ENCODE data around the gene ENDOD1. TPM values are rescaled to one million over a fixed set of nuclear protein-coding genes. Genes with fewer than 3 reads are reported as not detected.

The ENDOD1 gene
- total and polyA plus RNA-seq, 2 experiments from 2014 or later: 0.76 to 4.0 TPM

GRCh38 chr11:95157824-95158223 lies 68.2 kb downstream of the ENDOD1 start:
- Histone ChIP-seq H3F3A (replicated peaks; ENCODE audit: low read depth) (no peaks in the 10 kb centered on the region), H3K79me2 (replicated peaks; ENCODE audit: insufficient read depth) (no peaks in the 10 kb centered on the region), H3K4me1 (ENCODE audit: insufficient read depth) (no peaks in the 10 kb centered on the region), H4K20me1 (replicated peaks; ENCODE audit: insufficient read depth) (no peaks in the 10 kb centered on the region), H3K4me3 (no peak overlapping the region), H3K9me2 (ENCODE audit: insufficient read depth) (no peaks in the 10 kb centered on the region), H3K27me3 (ENCODE audit: insufficient read depth) (no peaks in the 10 kb centered on the region), H3K36me3 (ENCODE audit: insufficient read depth) (no peaks in the 10 kb centered on the region), H3K27ac (ENCODE audit: low read depth) (no peak overlapping the region), H3K4me2 (no peak overlapping the region), H2AFZ (no peak overlapping the region)
- TF ChIP-seq POLR2AphosphoS5 (IDR thresholded peaks at IDR 0.05; ENCODE audit: low read depth): no peak
- TF ChIP-seq ZNF331 (CRISPR knock-in tag; IDR thresholded peaks at IDR 0.05; ENCODE audit: low read depth): no peak
- no peak for TF ChIP-seq JUNB (IDR thresholded peaks at IDR 0.05; ENCODE audit: unreplicated experiment)
- TF ChIP-seq CTCF (conservative IDR thresholded peaks at IDR 0.05; ENCODE audit: low read depth in 2 of 2): no peak
- peaks cover 13% of the 10 kb centered on the region for H3K9me3 Mint-ChIP-seq
- H3K4me3 Mint-ChIP-seq: no peak overlapping the region
- no peak for DNase-seq (ENCODE audit: low spot score)
- H3K27me3 Mint-ChIP-seq (ENCODE audit: insufficient read depth, low read depth, poor library complexity): peaks cover 1% of the 10 kb centered on the region
- no peak overlapping the region for H3K27ac Mint-ChIP-seq
- peaks cover 9% of the 10 kb centered on the region for H3K4me1 Mint-ChIP-seq
- H3K36me3 Mint-ChIP-seq (ENCODE audit: low read depth): peaks cover 10% of the 10 kb centered on the region
- no peak for ATAC-seq

GRCh38 chr11:95161248-95161647 lies 71.6 kb downstream of the ENDOD1 start:
- Histone ChIP-seq H3K27ac (ENCODE audit: low read depth) (no peak overlapping the region), H2AFZ (no peak overlapping the region), H3K4me2 (no peak overlapping the region), H3K4me1 (ENCODE audit: insufficient read depth) (no peaks in the 10 kb centered on the region), H3K4me3 (no peak overlapping the region), H4K20me1 (replicated peaks; ENCODE audit: insufficient read depth) (no peaks in the 10 kb centered on the region), H3K36me3 (ENCODE audit: insufficient read depth) (no peaks in the 10 kb centered on the region), H3K27me3 (ENCODE audit: insufficient read depth) (no peaks in the 10 kb centered on the region), H3F3A (replicated peaks; ENCODE audit: low read depth) (no peaks in the 10 kb centered on the region), H3K79me2 (replicated peaks; ENCODE audit: insufficient read depth) (no peaks in the 10 kb centered on the region), H3K9me2 (ENCODE audit: insufficient read depth) (no peaks in the 10 kb centered on the region)
- no peak overlapping the region for H3K4me3 Mint-ChIP-seq
- TF ChIP-seq ZNF331 (CRISPR knock-in tag; IDR thresholded peaks at IDR 0.05; ENCODE audit: low read depth) (no peak), REST (IDR thresholded peaks at IDR 0.05; ENCODE audit: unreplicated experiment) (no peak), ETS1 (IDR thresholded peaks at IDR 0.05) (no peak)
- peaks cover 13% of the 10 kb centered on the region for H3K9me3 Mint-ChIP-seq
- no peak overlapping the region for H3K27ac Mint-ChIP-seq
- ATAC-seq (no peak), DNase-seq (ENCODE audit: low spot score) (no peak)
- peaks cover 3% of the 10 kb centered on the region for H3K27me3 Mint-ChIP-seq (ENCODE audit: insufficient read depth, low read depth, poor library complexity)
- H3K4me1 Mint-ChIP-seq: peaks cover 9% of the 10 kb centered on the region
- peaks cover 10% of the 10 kb centered on the region for H3K36me3 Mint-ChIP-seq (ENCODE audit: low read depth)
